GM23338 (cell line): ENCODE data around the gene RNF121.

Source experiments
- CREB1 ChIP-seq: fragments of 250-450 bp; sonication (Bioruptor Pico); IDR thresholded peaks from 2 replicates; pipeline ENCODE4 v1.5.0; 2020; ENCODE audit warnings: low read depth, mild to moderate bottlenecking, moderate library complexity
- CTCF ChIP-seq, 2 experiments: fragments of 200-600 bp in 1 of 2; sonication (generic) in 1 of 2; conservative IDR thresholded peaks; 2 replicates each; pipeline versions ENCODE4 v1.5.1 to v1.6.1; 2016 to 2017; ENCODE audit warnings: antibody characterized with exemption in 2 of 2, low read depth in 2 of 2, mild to moderate bottlenecking in 2 of 2, moderate library complexity in 1 of 2
- EZH2 ChIP-seq: fragments of 200-600 bp; sonication (generic); IDR thresholded peaks from one replicate; pipeline ENCODE4 v1.8.0; 2017; ENCODE audit warnings: antibody characterized with exemption, mild to moderate bottlenecking, low read depth; ENCODE audit not compliant: unreplicated experiment
- EZH2phosphoT487 ChIP-seq: fragments of 200-600 bp; sonication (generic); IDR thresholded peaks from one replicate; pipeline ENCODE4 v1.8.1; 2018; ENCODE audit warnings: antibody characterized with exemption; ENCODE audit not compliant: unreplicated experiment
- JUNB ChIP-seq: IDR thresholded peaks from one replicate; pipeline ENCODE4 v1.6.1; 2016; ENCODE audit warnings: antibody characterized with exemption; ENCODE audit not compliant: unreplicated experiment
- POLR2AphosphoS5 ChIP-seq: IDR thresholded peaks from 2 replicates; pipeline ENCODE4 v1.6.1; 2016; ENCODE audit warnings: antibody characterized with exemption, low read depth
- REST ChIP-seq: IDR thresholded peaks from one replicate; pipeline ENCODE4 v1.6.1; 2018; ENCODE audit warnings: antibody characterized with exemption; ENCODE audit not compliant: unreplicated experiment
- STAT1 ChIP-seq: IDR thresholded peaks from one replicate; pipeline ENCODE4 v1.6.1; 2016; ENCODE audit warnings: antibody characterized with exemption; ENCODE audit not compliant: unreplicated experiment

GRCh38 chr11:71955898-71956456 lies 27.1 kb downstream of the RNF121 start:
- TF ChIP-seq CTCF (conservative IDR thresholded peaks at IDR 0.05; ENCODE audit: low read depth in 2 of 2), result no peak
- TF ChIP-seq CREB1, result no peak
- no peak for TF ChIP-seq EZH2phosphoT487
- TF ChIP-seq JUNB, result no peak
- TF ChIP-seq EZH2, result no peak
- TF ChIP-seq STAT1, result no peak
- no peak for TF ChIP-seq POLR2AphosphoS5
- no peak for TF ChIP-seq REST
